HepG2 (cell line): ENCODE results near the gene IRGQ. TPM values are rescaled to one million over a fixed set of nuclear protein-coding genes. Genes with fewer than 3 reads are reported as not detected.

Experiments
- FOXK1 ChIP-seq: sonication (generic); formaldehyde crosslinking; IDR thresholded peaks from 2 replicates; pipeline ENCODE4 v1.4.0; 2020; ENCODE audit warnings: low read depth, missing genetic modification reagents, borderline replicate concordance
- HIVEP1 ChIP-seq: sonication (generic); formaldehyde crosslinking; IDR thresholded peaks from 2 replicates; pipeline ENCODE4 v1.4.0; 2020; ENCODE audit warnings: mild to moderate bottlenecking, missing genetic modification reagents
- HOXA7 ChIP-seq: sonication (generic); formaldehyde crosslinking; IDR thresholded peaks from 2 replicates; pipeline ENCODE4 v1.8.1; 2022; ENCODE audit warnings: mild to moderate bottlenecking, missing genetic modification reagents, moderate library complexity
- IRF9 ChIP-seq: sonication (generic); formaldehyde crosslinking; IDR thresholded peaks from 2 replicates; pipeline ENCODE4 v1.8.0; 2022; ENCODE audit warnings: missing genetic modification reagents, mild to moderate bottlenecking, borderline replicate concordance
- NPAS2 ChIP-seq: sonication (generic); formaldehyde crosslinking; IDR thresholded peaks from 2 replicates; pipeline ENCODE4 v1.8.0; 2022; ENCODE audit warnings: mild to moderate bottlenecking, missing genetic modification reagents, borderline replicate concordance
- RBFOX2 ChIP-seq: fragments of 200-400 bp; formaldehyde crosslinking; IDR thresholded peaks from 2 replicates; pipeline ENCODE4 v1.6.1; 2017; ENCODE audit warnings: low read depth, mild to moderate bottlenecking, low read length
- RFXANK ChIP-seq: IDR thresholded peaks from 2 replicates; pipeline ENCODE4 v1.6.1; 2016
- SIN3A ChIP-seq: IDR thresholded peaks from 2 replicates; pipeline ENCODE4 v1.6.1; 2011; ENCODE audit warnings: low read depth, mild to moderate bottlenecking, control low read depth, low read length, borderline replicate concordance
- SMAD9 ChIP-seq: sonication (generic); formaldehyde crosslinking; IDR thresholded peaks from 2 replicates; pipeline ENCODE4 v1.5.1; 2020; ENCODE audit warnings: mild to moderate bottlenecking, missing genetic modification reagents
- YEATS2 ChIP-seq: sonication (generic); formaldehyde crosslinking; IDR thresholded peaks from 2 replicates; pipeline ENCODE4 v1.4.0; 2020; ENCODE audit warnings: missing genetic modification reagents, borderline replicate concordance
- ZEB1 ChIP-seq: IDR thresholded peaks from 2 replicates; pipeline ENCODE4 v1.6.1; 2012; ENCODE audit warnings: mild to moderate bottlenecking, low read depth, inconsistent platforms; ENCODE audit not compliant: insufficient replicate concordance
- ZFAT ChIP-seq: sonication (generic); formaldehyde crosslinking; conservative IDR thresholded peaks from 2 replicates; pipeline ENCODE4 v1.8.1; 2023; ENCODE audit warnings: missing genetic modification reagents, inconsistent platforms
- ZFP36L2 ChIP-seq: sonication (generic); formaldehyde crosslinking; IDR thresholded peaks from 2 replicates; pipeline ENCODE4 v1.4.0; 2020; ENCODE audit warnings: missing genetic modification reagents
- ZNF232 ChIP-seq: sonication (generic); formaldehyde crosslinking; IDR thresholded peaks from 2 replicates; pipeline ENCODE4 v1.4.0; 2020; ENCODE audit warnings: missing genetic modification reagents, borderline replicate concordance
- ZNF251 ChIP-seq: sonication (generic); formaldehyde crosslinking; IDR thresholded peaks from 2 replicates; pipeline ENCODE4 v1.9.0; 2021; ENCODE audit warnings: mild to moderate bottlenecking, missing genetic modification reagents
- ZNF549 ChIP-seq: sonication (generic); formaldehyde crosslinking; IDR thresholded peaks from 2 replicates; pipeline ENCODE4 v1.5.0; 2020; ENCODE audit warnings: missing genetic modification reagents
- ZNF569 ChIP-seq: sonication (generic); formaldehyde crosslinking; IDR thresholded peaks from 2 replicates; pipeline ENCODE4 v1.5.0; 2020; ENCODE audit warnings: mild to moderate bottlenecking, missing genetic modification reagents, moderate library complexity, borderline replicate concordance
- ZNF589 ChIP-seq: sonication (generic); formaldehyde crosslinking; conservative IDR thresholded peaks from 2 replicates; pipeline ENCODE4 v1.8.0; 2022; ENCODE audit warnings: mild to moderate bottlenecking, moderate library complexity, missing genetic modification reagents
- ZNF674 ChIP-seq: sonication (generic); formaldehyde crosslinking; IDR thresholded peaks from 2 replicates; pipeline ENCODE4 v1.5.0; 2020; ENCODE audit warnings: low read depth, mild to moderate bottlenecking, missing genetic modification reagents
- ZNF724P ChIP-seq: sonication (generic); formaldehyde crosslinking; IDR thresholded peaks from 2 replicates; pipeline ENCODE4 v1.8.0; 2022; ENCODE audit warnings: missing genetic modification reagents, borderline replicate concordance
- ZSCAN30 ChIP-seq: sonication (generic); formaldehyde crosslinking; IDR thresholded peaks from 2 replicates; pipeline ENCODE4 v1.5.0; 2020; ENCODE audit warnings: mild to moderate bottlenecking, missing genetic modification reagents
- ZUFSP ChIP-seq: sonication (generic); formaldehyde crosslinking; IDR thresholded peaks from 2 replicates; pipeline ENCODE4 v1.9.0; 2021; ENCODE audit warnings: missing genetic modification reagents, mild to moderate bottlenecking, borderline replicate concordance
- polyA plus RNA-seq, 8 experiments: library from polyadenylated mRNA; depleted of rRNA in 3 of 8; stranded (reverse) in 7 of 8; unstranded in 1 of 8; fragments of >200 nt; fragmentation: Illumina TruSeq in 4 of 8; extraction: Trizol in 4 of 8; gene quantifications; 2 replicates each; pipeline versions ENCODE4 v1.2.1 to v1.2.3, GENCODE V29; 2011 to 2016; ENCODE audit warnings: low read depth in 4 of 8, missing spikeins in 1 of 8, mixed read lengths in 1 of 8; ENCODE audit not compliant: insufficient read depth in 1 of 8
- total RNA-seq, 5 experiments: library from RNA; depleted of rRNA; stranded (reverse); fragments of >200 nt; fragmentation: Illumina TruSeq; extraction: Trizol; gene quantifications; 2 replicates each; pipeline ENCODE4 v1.2.3, GENCODE V29; 2016; ENCODE audit warnings: low read depth in 1 of 5
- TF ChIP-seq, protein P1 (sequence below): sonication (generic); formaldehyde crosslinking; IDR thresholded peaks from 2 replicates; pipeline ENCODE4 v1.5.1; 2020; ENCODE audit warnings: mild to moderate bottlenecking, missing genetic modification reagents, borderline replicate concordance
- TF ChIP-seq, protein P2 (sequence below): sonication (generic); formaldehyde crosslinking; IDR thresholded peaks from 2 replicates; pipeline ENCODE4 v1.8.0; 2022; ENCODE audit warnings: missing genetic modification reagents, mild to moderate bottlenecking, moderate library complexity, borderline replicate concordance

IRGQ gene
- total and polyA plus RNA-seq, 2 of the 13 experiments (the other 11 are each of a cell fraction or from before 2014, with no cell fraction given) = 11.6 to 12.4 TPM

- no peak for TF ChIP-seq IRF9
- peak; percentile 63 for TF ChIP-seq RBFOX2
- TF ChIP-seq, protein P1, sequence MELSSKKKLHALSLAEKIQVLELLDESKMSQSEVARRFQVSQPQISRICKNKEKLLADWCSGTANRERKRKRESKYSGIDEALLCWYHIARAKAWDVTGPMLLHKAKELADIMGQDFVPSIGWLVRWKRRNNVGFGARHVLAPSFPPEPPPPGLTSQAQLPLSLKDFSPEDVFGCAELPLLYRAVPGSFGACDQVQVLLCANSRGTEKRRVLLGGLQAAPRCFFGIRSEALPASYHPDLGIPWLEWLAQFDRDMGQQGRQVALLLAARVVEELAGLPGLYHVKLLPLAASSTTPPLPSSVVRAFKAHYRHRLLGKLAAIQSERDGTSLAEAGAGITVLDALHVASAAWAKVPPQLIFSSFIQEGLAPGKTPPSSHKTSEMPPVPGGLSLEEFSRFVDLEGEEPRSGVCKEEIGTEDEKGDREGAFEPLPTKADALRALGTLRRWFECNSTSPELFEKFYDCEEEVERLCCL = no peak
- TF ChIP-seq ZNF251 (CRISPR knock-in tag) = no peak
- no peak for TF ChIP-seq ZFP36L2 (CRISPR knock-in tag)
- no peak for TF ChIP-seq ZNF724P (CRISPR knock-in tag)
- no peak for TF ChIP-seq ZFAT (CRISPR knock-in tag)
- no peak for TF ChIP-seq HOXA7 (CRISPR knock-in tag)
- TF ChIP-seq, protein P2, sequence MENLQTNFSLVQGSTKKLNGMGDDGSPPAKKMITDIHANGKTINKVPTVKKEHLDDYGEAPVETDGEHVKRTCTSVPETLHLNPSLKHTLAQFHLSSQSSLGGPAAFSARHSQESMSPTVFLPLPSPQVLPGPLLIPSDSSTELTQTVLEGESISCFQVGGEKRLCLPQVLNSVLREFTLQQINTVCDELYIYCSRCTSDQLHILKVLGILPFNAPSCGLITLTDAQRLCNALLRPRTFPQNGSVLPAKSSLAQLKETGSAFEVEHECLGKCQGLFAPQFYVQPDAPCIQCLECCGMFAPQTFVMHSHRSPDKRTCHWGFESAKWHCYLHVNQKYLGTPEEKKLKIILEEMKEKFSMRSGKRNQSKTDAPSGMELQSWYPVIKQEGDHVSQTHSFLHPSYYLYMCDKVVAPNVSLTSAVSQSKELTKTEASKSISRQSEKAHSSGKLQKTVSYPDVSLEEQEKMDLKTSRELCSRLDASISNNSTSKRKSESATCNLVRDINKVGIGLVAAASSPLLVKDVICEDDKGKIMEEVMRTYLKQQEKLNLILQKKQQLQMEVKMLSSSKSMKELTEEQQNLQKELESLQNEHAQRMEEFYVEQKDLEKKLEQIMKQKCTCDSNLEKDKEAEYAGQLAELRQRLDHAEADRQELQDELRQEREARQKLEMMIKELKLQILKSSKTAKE (CRISPR knock-in tag) = no peak
- no peak; the same call in 1 of the 2 replicates for TF ChIP-seq HIVEP1 (CRISPR knock-in tag)
- TF ChIP-seq ZEB1 = no peak
- TF ChIP-seq ZNF232 = no peak
- no peak for TF ChIP-seq NPAS2 (CRISPR knock-in tag)
- TF ChIP-seq ZUFSP (CRISPR knock-in tag) = no peak
- no peak for TF ChIP-seq RFXANK (CRISPR knock-in tag)
- TF ChIP-seq ZNF674 (CRISPR knock-in tag) = 0 out of 2 replicates have a peak, but pooled peaks have one; percentile 22
- TF ChIP-seq ZSCAN30 (CRISPR knock-in tag) = no peak
- TF ChIP-seq SIN3A = no peak; the same call in 1 of the 2 replicates
- TF ChIP-seq ZNF589 (CRISPR knock-in tag) = no peak
- no peak for TF ChIP-seq SMAD9 (CRISPR knock-in tag)
- no peak for TF ChIP-seq ZNF569 (CRISPR knock-in tag)
- TF ChIP-seq ZNF549 (CRISPR knock-in tag) = no peak
- no peak for TF ChIP-seq YEATS2
- no peak for TF ChIP-seq FOXK1
Measured at GRCh38 chr19:43594710-43595604, 977 bp downstream of the IRGQ start (continued).
